ENCODE measurements around the gene CMIP. TPM values are rescaled to one million over a fixed set of nuclear protein-coding genes. Genes with fewer than 3 reads are reported as not detected.

Gene CMIP
- total RNA-seq, 2 donors from 2014 or later, result 28.5 to 57.5 TPM

DNA sequence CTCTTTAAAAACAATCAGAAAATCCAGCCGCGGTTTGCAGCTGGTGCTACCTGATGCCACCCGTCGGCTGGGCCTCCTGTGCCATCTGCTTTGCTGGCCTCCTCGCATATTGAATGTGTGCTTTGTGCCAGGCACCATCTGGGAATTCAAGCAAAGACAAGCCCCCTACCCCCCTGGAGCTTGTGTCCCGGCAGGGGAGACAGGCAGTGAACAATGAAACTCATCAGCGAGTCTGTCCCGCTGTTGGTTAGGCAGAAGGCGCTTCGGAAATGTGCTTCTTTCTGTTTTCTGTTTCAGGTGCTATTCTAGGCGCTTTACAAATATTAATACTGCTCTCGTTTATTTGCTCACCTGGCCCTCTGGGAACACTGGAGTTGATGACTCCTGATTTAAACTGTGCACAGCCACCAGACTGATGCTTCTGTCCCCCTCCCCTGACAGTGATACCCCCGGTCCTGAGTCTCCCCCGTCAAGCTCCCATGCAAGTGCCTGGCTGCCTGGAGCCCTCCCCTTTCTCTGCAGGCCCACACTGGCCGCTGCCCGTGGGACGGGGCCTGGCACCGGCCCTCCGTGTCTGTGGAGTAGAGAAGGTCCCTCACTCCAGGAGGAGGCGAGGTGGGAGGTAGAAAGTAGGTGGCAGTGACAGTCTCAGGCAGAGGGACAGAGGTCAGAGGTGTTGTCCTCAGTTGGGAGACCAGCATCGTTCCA lies 208.3 kb downstream of the CMIP start:
- Mint-ChIP-seq H3K4me3 (no peak overlapping the region), H3K9me3 (no peaks in the 10 kb centered on the region), H3K27ac (no peak overlapping the region), H3K27me3 (no peaks in the 10 kb centered on the region), H3K36me3 (ENCODE audit: low read depth) (peaks cover 23% of the 10 kb centered on the region), H3K4me1 (peaks cover 6% of the 10 kb centered on the region)
- no peak for ATAC-seq (replicated peaks)

DNA sequence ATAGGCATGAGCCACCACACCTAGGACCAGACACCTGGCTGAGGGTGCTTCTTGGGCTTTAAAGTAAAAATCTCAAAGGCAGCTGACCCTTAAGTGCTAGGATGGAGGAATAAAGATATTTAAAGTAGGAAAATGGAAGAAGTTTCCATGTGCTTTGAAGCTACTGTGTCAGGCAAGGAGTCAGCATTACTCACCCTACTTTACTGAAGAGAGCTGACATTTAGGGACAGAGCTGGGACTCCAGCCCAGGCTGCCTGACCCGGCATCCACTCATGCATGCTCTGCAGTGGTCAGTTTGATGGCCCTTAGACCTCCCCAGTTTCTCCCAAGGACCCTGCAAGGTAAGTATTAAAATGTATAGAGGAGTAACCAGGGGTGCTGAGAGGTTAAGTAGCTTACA lies 209.7 kb downstream of the CMIP start:
- no peaks in the 10 kb centered on the region for H3K9me3 Mint-ChIP-seq
- peak; percentile 16 for ATAC-seq (replicated peaks)
- H3K4me1 Mint-ChIP-seq, result peaks cover 10% of the 10 kb centered on the region
- peaks cover 35% of the 10 kb centered on the region for H3K36me3 Mint-ChIP-seq (ENCODE audit: low read depth)
- H3K27me3 Mint-ChIP-seq, result no peaks in the 10 kb centered on the region
- peak overlapping the region; percentile 2 for H3K27ac Mint-ChIP-seq
- H3K4me3 Mint-ChIP-seq, result no peak overlapping the region

DNA sequence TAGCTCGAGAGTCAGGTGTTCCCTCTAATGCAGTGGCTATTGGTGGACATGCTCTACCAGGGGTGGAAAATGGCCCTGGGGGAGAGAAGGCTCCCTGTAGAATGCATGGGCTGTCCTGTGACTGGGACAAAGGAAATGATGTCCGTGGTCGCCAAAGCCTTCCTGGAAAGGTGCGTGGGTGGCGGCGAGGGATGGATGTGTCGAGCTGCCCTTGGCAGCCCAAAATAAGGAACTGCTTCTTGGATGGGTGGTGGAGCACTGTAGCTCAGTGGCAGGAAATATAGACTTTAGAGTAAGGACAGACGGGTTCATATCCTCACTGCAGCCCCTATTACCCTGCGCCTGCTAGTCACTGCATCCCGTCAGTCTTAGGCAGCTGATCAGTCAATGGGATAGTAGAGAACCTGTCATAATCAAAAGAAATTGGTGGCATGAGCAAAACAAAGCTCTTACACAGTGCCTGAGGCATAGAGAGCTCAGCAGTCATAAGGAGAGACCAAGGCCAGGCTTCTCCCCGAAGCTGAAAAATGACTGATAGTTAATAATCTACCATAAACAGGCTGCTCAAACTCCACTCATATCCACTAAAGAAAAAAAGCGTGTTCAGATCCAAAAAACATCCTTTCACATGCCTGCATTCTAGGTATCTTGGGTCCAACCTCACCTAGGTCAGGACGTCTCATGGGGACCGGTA lies 211.0 kb downstream of the CMIP start:
- ATAC-seq (replicated peaks), result no peak
- Mint-ChIP-seq H3K27me3 (no peaks in the 10 kb centered on the region), H3K9me3 (no peaks in the 10 kb centered on the region), H3K27ac (no peak overlapping the region), H3K4me3 (no peak overlapping the region), H3K4me1 (peaks cover 10% of the 10 kb centered on the region), H3K36me3 (ENCODE audit: low read depth) (peaks cover 46% of the 10 kb centered on the region)

DNA sequence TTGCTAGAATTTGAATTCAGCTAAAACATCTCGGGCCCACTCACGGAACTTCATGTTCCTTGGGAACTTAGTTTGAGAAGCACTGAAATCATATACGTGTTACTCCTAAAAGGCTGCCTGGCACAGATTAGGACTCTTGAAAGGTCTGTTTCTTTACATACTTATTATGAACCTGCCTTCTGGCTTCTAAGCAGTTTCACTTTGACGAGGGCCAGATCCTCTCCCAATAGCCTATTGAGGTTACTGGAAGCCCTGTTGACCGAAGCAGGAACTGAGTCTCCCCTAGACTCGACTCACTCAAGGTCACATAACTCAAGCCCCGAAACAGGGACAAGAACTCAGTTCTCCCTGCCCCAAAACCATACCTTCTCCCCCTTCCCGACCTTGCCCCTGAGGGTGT lies 212.6 kb downstream of the CMIP start:
- ATAC-seq (replicated peaks), result no peak
- Mint-ChIP-seq H3K9me3 (no peaks in the 10 kb centered on the region), H3K27ac (peak overlapping the region; percentile 30), H3K36me3 (ENCODE audit: low read depth) (peaks cover 50% of the 10 kb centered on the region), H3K27me3 (no peaks in the 10 kb centered on the region), H3K4me1 (peaks cover 10% of the 10 kb centered on the region), H3K4me3 (no peak overlapping the region)

DNA sequence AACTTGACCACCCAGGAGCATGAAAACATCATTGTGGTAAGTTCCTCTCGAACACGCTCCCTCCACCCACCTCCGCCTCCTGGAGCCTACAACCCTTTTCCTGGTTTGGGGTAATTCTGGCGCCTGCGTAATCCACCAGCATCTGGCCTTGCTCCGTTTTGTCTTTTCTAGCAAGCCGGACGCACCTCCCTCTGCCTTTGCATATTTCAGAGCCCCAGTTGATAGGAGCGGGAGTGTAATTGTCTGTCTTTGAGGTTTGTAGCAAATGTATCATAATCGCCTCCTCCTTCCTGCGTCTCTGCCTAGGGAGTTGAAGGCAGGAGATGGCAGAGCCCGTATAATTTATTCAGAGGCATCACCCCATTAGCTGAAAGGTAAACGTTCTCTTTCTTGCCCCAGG lies 213.2 kb downstream of the CMIP start:
- H3K27me3 Mint-ChIP-seq, result no peaks in the 10 kb centered on the region
- no peak for ATAC-seq (replicated peaks)
- H3K9me3 Mint-ChIP-seq, result no peaks in the 10 kb centered on the region
- H3K27ac Mint-ChIP-seq, result peak overlapping the region; percentile 30
- H3K4me3 Mint-ChIP-seq, result no peak overlapping the region
- H3K4me1 Mint-ChIP-seq, result peaks cover 10% of the 10 kb centered on the region
- H3K36me3 Mint-ChIP-seq (ENCODE audit: low read depth), result peaks cover 53% of the 10 kb centered on the region

DNA sequence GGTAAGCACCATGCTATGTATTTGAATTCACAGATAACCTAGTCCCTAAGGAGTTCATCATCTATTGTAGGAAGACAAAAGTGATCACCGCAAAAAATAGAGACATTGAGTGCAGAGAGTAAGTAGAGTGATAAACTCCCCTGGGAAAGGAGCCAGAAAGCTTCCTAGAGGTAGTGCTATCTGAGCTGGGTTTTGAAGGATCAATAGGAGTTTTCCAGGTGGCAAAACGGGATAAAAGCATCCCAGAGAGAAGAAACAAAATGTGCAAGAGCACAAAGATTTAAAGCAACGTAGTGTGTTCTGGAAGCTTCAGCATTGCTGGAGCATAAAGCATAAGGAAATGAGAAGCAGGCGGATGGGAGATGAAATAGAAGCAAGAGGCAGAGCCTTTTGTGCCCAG lies 213.8 kb downstream of the CMIP start:
- no peak for ATAC-seq (replicated peaks)
- no peaks in the 10 kb centered on the region for H3K9me3 Mint-ChIP-seq
- H3K36me3 Mint-ChIP-seq (ENCODE audit: low read depth), result peaks cover 59% of the 10 kb centered on the region
- H3K4me1 Mint-ChIP-seq, result peaks cover 10% of the 10 kb centered on the region
- no peaks in the 10 kb centered on the region for H3K27me3 Mint-ChIP-seq
- peak overlapping the region; percentile 30 for H3K27ac Mint-ChIP-seq
- no peak overlapping the region for H3K4me3 Mint-ChIP-seq

DNA sequence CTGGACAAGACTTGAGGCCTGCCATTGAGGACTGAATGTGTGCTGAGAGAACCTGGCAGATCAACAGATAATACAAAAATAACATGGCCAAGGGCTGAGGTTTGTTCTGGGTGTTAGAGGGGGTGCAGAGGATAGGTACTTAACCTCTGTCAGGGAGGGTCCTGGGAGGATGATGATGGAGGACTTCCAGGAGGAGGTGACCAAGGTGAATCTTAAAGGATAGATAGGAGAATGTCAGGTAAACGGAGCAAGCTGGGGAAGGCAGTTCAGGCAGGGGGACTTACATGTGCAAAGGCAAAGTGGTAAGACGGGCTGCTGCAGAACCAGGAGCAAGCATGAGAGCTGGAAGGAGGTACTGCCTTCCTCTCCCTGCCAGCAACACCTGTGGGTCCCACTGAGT lies 214.6 kb downstream of the CMIP start:
- Mint-ChIP-seq H3K4me1 (peaks cover 10% of the 10 kb centered on the region), H3K27ac (peak overlapping the region; percentile 28)

DNA sequence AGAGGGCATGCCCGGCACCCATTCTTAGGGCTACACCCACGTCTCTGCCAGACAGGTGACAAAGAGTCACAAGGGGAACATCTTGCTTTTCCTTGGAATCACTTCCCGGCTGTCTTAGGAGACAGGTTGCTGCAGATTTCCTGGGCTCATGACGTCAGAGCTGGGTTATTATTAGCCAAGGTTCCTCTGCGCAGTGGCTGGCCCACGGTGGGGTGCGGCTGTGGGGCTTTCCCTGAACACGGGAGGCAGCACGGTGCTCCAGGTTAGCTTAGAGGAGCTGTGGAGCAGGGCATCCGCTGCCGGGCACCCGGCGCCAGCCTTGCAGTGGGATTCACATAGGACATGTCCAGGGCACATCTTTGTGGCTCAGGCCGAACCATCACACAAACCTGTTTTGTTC lies 216.5 kb downstream of the CMIP start:
- Mint-ChIP-seq H3K27me3 (no peaks in the 10 kb centered on the region), H3K36me3 (ENCODE audit: low read depth) (peaks cover 73% of the 10 kb centered on the region), H3K27ac (no peak overlapping the region), H3K9me3 (no peaks in the 10 kb centered on the region), H3K4me1 (peaks cover 10% of the 10 kb centered on the region), H3K4me3 (no peak overlapping the region)
- ATAC-seq (replicated peaks), result no peak

More for the DNA sequence above, 214.6 kb downstream of the CMIP start:
- no peak for ATAC-seq (replicated peaks)
- Mint-ChIP-seq H3K4me3 (no peak overlapping the region), H3K36me3 (ENCODE audit: low read depth) (peaks cover 66% of the 10 kb centered on the region), H3K27me3 (no peaks in the 10 kb centered on the region), H3K9me3 (no peaks in the 10 kb centered on the region)

DNA sequence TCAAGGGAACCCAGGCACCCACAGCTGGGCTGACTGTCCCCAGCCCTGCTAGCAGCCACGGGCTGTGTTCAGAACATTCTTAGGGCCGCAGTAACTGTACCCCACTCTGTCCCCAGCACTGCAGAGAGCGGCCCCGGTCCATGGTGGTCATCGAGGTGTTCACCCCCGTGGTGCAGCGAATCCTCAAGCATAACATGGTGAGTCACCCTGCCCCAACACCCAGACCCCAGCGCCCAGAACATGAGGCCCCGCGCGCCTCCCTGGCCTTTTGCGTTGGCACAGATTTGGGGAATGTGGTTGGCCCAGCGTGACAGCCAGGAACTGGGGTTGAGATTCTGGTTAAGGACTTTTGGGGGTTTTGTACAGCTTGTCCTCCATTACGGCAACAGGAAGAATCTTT lies 219.5 kb downstream of the CMIP start:
- Mint-ChIP-seq H3K36me3 (ENCODE audit: low read depth) (peaks cover 49% of the 10 kb centered on the region), H3K27me3 (no peaks in the 10 kb centered on the region), H3K9me3 (no peaks in the 10 kb centered on the region), H3K27ac (peak overlapping the region; percentile 16), H3K4me1 (no peaks in the 10 kb centered on the region), H3K4me3 (no peak overlapping the region)
- ATAC-seq (replicated peaks), result no peak

DNA sequence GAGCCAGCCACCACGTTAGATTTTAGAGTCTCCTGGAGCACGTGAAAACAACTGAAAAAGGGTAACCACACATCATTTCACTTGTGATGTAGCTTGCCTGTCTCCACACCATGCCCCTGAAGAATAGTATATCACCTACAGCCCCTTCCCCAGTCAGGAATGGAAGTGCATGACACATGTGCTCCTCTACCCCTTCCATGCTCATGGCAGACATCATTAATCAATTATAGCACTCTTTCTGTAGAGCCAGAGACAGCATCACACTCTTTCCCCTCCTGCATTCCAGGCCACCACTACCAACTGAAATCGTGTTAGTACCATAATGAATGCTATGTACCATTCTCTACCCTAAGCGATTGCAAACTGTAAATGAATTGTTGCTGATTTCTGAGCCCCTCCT lies 221.0 kb downstream of the CMIP start:
- Mint-ChIP-seq H3K27ac (peak overlapping the region; percentile 47), H3K4me1 (no peaks in the 10 kb centered on the region), H3K9me3 (no peaks in the 10 kb centered on the region), H3K27me3 (no peaks in the 10 kb centered on the region), H3K4me3 (no peak overlapping the region), H3K36me3 (ENCODE audit: low read depth) (peaks cover 45% of the 10 kb centered on the region)
- no peak for ATAC-seq (replicated peaks)

DNA sequence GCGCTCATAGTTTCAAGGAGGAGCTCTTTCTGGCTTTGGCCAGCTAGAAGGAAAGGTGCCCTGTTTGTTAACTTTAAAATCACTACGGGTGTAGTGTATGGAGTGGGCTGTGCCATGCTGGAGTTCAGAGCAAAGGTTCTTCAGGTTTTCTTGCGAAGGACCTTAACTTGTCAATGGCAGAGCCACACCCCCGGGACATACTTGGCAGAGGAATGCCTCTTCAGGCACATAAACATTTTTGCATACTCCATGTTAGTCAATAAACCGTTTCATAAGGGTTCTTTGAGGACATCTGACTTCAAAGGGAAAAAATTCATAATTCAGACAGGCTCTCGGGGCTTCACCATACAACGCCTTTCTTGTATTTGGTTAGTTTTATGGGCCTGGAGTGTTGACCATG lies 221.5 kb downstream of the CMIP start:
- Mint-ChIP-seq H3K27ac (peak overlapping the region; percentile 47), H3K9me3 (no peaks in the 10 kb centered on the region), H3K27me3 (no peaks in the 10 kb centered on the region), H3K4me1 (no peaks in the 10 kb centered on the region), H3K36me3 (ENCODE audit: low read depth) (peaks cover 46% of the 10 kb centered on the region), H3K4me3 (no peak overlapping the region)
- no peak for ATAC-seq (replicated peaks)

DNA sequence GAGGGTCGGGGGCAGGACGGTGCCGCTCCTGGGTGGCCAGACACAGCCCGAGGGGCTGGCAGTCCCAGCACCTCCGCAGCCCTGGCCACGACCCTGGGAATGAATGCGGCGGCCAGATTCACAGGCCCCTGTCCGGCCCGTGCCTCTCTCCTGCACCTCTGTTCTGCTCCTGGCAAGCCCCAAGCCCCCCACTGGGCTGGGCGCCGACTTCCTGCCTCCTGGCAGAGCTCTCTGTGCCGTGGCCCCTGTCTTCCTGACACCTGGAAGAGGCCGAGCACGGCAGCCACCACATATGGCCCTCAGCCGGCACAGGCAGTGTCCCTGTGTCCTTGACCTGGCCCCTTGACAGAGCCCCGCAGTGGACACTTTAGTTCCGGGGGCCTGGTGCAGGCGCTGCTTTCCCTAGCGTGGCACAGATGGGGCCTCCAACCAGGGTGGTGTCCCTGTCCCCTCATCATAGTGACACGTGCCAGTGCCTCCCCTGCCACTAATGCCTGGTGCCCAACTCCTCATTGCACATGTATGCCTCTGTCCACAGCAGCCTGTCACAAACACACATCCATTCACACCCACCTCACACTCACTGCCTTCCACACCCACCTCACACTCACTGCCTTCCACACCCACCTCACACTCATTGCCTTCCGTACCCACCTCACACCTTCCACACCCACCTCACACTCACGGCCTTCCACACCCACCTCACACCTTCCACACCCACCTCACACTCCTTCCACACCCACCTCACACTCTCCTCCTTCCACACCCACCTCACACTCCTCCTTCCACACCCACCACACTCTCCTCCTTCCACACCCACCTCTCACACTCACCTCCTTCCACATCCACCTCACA lies 223.9 kb downstream of the CMIP start:
- peak overlapping the region; percentile 69 for H3K27ac Mint-ChIP-seq
- H3K36me3 Mint-ChIP-seq (ENCODE audit: low read depth), result peaks cover 43% of the 10 kb centered on the region
- no peaks in the 10 kb centered on the region for H3K9me3 Mint-ChIP-seq
- no peak overlapping the region for H3K4me3 Mint-ChIP-seq
- no peaks in the 10 kb centered on the region for H3K4me1 Mint-ChIP-seq
- ATAC-seq (replicated peaks), result peak; percentile 19
- no peaks in the 10 kb centered on the region for H3K27me3 Mint-ChIP-seq

DNA sequence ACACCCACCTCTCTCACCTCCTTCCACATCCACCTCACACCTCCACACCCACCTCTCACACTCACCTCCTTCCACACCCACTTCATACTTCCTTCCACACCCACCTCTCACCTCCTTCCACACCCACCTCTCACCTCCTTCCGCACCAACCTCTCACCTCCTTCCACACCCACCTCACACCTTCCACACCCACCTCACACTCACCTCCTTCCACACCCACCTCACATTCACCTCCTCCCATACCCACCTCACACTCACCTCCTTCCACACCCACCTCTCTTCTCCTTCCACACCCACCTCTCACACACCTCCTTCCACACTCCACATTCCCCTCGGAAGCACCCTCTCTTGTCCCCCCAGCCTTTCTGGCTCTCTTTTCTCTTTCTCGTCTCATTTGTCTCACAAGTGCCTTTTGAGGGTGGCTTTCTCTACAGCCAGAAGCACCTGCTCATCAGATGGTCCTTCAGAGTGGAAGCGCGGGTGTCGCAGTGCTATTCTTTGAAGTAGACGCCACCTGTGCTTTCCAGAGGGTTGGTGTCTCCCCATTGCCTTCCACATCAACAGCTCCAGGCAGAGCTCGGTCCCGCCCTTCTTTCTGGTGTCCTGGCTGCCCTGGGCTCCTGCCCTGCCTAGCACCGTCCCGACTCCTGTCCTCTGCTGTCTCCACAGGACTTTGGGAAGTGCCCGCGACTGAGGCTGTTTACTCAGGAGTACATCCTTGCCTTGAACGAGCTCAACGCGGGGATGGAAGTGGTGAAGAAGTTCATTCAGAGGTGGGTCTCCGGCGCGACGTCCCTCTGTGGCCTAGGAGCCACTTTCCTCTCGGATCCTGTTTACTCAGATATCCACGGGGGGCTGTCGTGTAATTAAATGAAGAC lies 225.1 kb downstream of the CMIP start:
- Mint-ChIP-seq H3K36me3 (ENCODE audit: low read depth) (peaks cover 32% of the 10 kb centered on the region), H3K27ac (peak overlapping the region; percentile 84), H3K9me3 (no peaks in the 10 kb centered on the region), H3K27me3 (no peaks in the 10 kb centered on the region), H3K4me1 (no peaks in the 10 kb centered on the region), H3K4me3 (no peak overlapping the region)
- ATAC-seq (replicated peaks), result no peak
